Measurements from ENCODE around the gene CSGALNACT2. TPM values are rescaled to one million over a fixed set of nuclear protein-coding genes. Genes with fewer than 3 reads are reported as not detected.
"Not testable (repeated sequence)": the region's sequence is repeated elsewhere in the genome, so short reads cannot be mapped to it uniquely, and the experiment has no call there.

Gene CSGALNACT2
- total RNA-seq, 1 experiment from 2014 or later: 5.1 TPM

DNA sequence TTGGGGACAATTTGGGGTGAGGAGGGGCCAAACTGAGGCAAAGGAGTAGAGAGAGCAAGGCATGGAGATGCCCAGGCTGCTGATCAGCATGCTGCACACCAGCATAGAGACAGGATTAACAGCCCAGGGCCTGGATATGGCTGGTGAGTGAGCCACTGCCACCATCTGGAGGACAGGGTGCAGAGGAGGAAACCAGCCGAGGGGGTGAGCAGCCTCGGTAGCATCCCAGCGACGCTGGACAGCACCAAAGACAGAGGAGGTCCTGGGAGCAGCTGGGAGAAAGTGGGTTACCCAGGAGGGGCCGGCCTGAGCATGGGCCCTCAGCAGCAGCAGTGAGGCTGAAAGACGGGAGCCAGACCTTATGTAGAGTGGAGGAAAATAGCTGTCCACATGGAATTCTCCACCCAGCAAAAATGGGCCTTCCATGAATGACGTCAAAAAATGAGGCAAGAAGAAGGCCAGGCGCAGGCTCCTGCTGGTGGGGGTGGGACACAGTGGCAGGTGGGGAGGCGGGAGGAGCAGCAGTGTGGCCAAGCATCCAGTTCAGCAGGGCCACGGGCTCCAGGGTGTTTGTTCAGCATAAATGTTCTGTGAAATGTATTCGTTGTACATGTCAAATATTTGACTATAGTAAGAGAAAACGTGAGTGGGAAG, 44.7 kb upstream of the CSGALNACT2 start:
- no peak for TF ChIP-seq ZBTB21 (CRISPR knock-in tag; IDR thresholded peaks at IDR 0.05; ENCODE audit: borderline replicate concordance)
- no peak for TF ChIP-seq EMX1 (CRISPR knock-in tag; IDR thresholded peaks at IDR 0.05)
- TF ChIP-seq, protein P1, sequence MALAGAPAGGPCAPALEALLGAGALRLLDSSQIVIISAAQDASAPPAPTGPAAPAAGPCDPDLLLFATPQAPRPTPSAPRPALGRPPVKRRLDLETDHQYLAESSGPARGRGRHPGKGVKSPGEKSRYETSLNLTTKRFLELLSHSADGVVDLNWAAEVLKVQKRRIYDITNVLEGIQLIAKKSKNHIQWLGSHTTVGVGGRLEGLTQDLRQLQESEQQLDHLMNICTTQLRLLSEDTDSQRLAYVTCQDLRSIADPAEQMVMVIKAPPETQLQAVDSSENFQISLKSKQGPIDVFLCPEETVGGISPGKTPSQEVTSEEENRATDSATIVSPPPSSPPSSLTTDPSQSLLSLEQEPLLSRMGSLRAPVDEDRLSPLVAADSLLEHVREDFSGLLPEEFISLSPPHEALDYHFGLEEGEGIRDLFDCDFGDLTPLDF (CRISPR knock-in tag; IDR thresholded peaks at IDR 0.05): no peak
- TF ChIP-seq, protein P2, sequence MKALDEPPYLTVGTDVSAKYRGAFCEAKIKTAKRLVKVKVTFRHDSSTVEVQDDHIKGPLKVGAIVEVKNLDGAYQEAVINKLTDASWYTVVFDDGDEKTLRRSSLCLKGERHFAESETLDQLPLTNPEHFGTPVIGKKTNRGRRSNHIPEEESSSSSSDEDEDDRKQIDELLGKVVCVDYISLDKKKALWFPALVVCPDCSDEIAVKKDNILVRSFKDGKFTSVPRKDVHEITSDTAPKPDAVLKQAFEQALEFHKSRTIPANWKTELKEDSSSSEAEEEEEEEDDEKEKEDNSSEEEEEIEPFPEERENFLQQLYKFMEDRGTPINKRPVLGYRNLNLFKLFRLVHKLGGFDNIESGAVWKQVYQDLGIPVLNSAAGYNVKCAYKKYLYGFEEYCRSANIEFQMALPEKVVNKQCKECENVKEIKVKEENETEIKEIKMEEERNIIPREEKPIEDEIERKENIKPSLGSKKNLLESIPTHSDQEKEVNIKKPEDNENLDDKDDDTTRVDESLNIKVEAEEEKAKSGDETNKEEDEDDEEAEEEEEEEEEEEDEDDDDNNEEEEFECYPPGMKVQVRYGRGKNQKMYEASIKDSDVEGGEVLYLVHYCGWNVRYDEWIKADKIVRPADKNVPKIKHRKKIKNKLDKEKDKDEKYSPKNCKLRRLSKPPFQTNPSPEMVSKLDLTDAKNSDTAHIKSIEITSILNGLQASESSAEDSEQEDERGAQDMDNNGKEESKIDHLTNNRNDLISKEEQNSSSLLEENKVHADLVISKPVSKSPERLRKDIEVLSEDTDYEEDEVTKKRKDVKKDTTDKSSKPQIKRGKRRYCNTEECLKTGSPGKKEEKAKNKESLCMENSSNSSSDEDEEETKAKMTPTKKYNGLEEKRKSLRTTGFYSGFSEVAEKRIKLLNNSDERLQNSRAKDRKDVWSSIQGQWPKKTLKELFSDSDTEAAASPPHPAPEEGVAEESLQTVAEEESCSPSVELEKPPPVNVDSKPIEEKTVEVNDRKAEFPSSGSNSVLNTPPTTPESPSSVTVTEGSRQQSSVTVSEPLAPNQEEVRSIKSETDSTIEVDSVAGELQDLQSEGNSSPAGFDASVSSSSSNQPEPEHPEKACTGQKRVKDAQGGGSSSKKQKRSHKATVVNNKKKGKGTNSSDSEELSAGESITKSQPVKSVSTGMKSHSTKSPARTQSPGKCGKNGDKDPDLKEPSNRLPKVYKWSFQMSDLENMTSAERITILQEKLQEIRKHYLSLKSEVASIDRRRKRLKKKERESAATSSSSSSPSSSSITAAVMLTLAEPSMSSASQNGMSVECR (CRISPR knock-in tag; IDR thresholded peaks at IDR 0.05; ENCODE audit: borderline replicate concordance): no peak
- TF ChIP-seq ELF4 (CRISPR knock-in tag; IDR thresholded peaks at IDR 0.05; ENCODE audit: low read depth): no peak
- ChIA-PET POLR2A (no interaction called here), CTCF (interaction anchor here (3.9 to 5.2 kb wide), 2 partner anchors 14 to 18 kb away, joined by 16 to 24 read pairs; no protein-coding TSS in a partner anchor)
- Mint-ChIP-seq H3K36me3 (no peaks in the 10 kb centered on the region), H3K27me3 (ENCODE audit: low read depth) (no peaks in the 10 kb centered on the region), H3K27ac (no peak overlapping the region), H3K4me1 (peaks cover 23% of the 10 kb centered on the region), H3K4me3 (no peak overlapping the region), H3K9me3 (no peaks in the 10 kb centered on the region)
- DNase-seq (ENCODE audit: low spot score): peak; percentile 42
- peak; percentile 87 for ATAC-seq

DNA sequence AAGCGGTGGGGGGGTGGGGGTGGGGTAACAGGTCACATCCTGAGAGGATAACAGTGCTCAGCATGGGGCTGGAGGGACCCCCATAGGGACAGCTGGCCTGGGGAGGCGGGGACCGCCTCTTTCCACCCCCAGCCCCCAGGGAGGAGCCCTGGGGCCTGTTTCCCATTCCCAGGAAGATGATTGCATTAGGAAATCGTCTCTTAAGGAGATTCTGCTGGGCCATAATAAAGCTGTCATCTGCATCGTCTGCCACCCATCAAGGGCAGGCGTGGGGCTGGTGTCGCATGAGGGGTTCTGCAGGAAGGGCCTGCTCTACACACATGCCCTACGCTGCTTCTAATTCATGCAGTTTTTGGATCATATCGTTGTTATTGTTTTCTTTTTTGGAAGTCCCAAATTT, 44.2 kb upstream of the CSGALNACT2 start:
- TF ChIP-seq GTF2I (CRISPR knock-in tag; conservative IDR thresholded peaks at IDR 0.05) (no peak), NFE2L1 (CRISPR knock-in tag; IDR thresholded peaks at IDR 0.05) (no peak), RORB (CRISPR knock-in tag; IDR thresholded peaks at IDR 0.05) (no peak), TCF7 (CRISPR knock-in tag; IDR thresholded peaks at IDR 0.05; ENCODE audit: low read depth) (no peak), EMX1 (CRISPR knock-in tag; IDR thresholded peaks at IDR 0.05) (no peak), ZNF263 (CRISPR knock-in tag; IDR thresholded peaks at IDR 0.05; ENCODE audit: low read depth) (no peak), IRF2 (CRISPR knock-in tag; IDR thresholded peaks at IDR 0.05; ENCODE audit: borderline replicate concordance, low read depth) (no peak), SP1 (CRISPR knock-in tag; conservative IDR thresholded peaks at IDR 0.05) (no peak), ZNF138 (CRISPR knock-in tag; conservative IDR thresholded peaks at IDR 0.05) (no peak), CREM (CRISPR knock-in tag; IDR thresholded peaks at IDR 0.05) (no peak)
- TF ChIP-seq, protein P1 (CRISPR knock-in tag; IDR thresholded peaks at IDR 0.05): no peak
- TF ChIP-seq, protein P3, sequence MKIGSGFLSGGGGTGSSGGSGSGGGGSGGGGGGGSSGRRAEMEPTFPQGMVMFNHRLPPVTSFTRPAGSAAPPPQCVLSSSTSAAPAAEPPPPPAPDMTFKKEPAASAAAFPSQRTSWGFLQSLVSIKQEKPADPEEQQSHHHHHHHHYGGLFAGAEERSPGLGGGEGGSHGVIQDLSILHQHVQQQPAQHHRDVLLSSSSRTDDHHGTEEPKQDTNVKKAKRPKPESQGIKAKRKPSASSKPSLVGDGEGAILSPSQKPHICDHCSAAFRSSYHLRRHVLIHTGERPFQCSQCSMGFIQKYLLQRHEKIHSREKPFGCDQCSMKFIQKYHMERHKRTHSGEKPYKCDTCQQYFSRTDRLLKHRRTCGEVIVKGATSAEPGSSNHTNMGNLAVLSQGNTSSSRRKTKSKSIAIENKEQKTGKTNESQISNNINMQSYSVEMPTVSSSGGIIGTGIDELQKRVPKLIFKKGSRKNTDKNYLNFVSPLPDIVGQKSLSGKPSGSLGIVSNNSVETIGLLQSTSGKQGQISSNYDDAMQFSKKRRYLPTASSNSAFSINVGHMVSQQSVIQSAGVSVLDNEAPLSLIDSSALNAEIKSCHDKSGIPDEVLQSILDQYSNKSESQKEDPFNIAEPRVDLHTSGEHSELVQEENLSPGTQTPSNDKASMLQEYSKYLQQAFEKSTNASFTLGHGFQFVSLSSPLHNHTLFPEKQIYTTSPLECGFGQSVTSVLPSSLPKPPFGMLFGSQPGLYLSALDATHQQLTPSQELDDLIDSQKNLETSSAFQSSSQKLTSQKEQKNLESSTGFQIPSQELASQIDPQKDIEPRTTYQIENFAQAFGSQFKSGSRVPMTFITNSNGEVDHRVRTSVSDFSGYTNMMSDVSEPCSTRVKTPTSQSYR (CRISPR knock-in tag; IDR thresholded peaks at IDR 0.05): no peak
- TF ChIP-seq, protein P4, sequence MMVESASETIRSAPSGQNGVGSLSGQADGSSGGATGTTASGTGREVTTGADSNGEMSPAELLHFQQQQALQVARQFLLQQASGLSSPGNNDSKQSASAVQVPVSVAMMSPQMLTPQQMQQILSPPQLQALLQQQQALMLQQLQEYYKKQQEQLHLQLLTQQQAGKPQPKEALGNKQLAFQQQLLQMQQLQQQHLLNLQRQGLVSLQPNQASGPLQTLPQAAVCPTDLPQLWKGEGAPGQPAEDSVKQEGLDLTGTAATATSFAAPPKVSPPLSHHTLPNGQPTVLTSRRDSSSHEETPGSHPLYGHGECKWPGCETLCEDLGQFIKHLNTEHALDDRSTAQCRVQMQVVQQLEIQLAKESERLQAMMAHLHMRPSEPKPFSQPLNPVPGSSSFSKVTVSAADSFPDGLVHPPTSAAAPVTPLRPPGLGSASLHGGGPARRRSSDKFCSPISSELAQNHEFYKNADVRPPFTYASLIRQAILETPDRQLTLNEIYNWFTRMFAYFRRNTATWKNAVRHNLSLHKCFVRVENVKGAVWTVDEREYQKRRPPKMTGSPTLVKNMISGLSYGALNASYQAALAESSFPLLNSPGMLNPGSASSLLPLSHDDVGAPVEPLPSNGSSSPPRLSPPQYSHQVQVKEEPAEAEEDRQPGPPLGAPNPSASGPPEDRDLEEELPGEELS (CRISPR knock-in tag; IDR thresholded peaks at IDR 0.05): no peak
- H3K9me3 Mint-ChIP-seq: no peaks in the 10 kb centered on the region
- no peaks in the 10 kb centered on the region for H3K36me3 Mint-ChIP-seq
- peaks cover 18% of the 10 kb centered on the region for H3K4me1 Mint-ChIP-seq
- ATAC-seq (no peak), DNase-seq (ENCODE audit: low spot score) (no peak)
- CTCF ChIA-PET: interaction anchor here (0.8 to 5.2 kb wide), 3 partner anchors 15 to 341 kb away, joined by 3 to 24 read pairs (median 16); no protein-coding TSS in a partner anchor
- H3K4me3 Mint-ChIP-seq: no peak overlapping the region
- no peak overlapping the region for H3K27ac Mint-ChIP-seq
- H3K27me3 Mint-ChIP-seq (ENCODE audit: low read depth): no peaks in the 10 kb centered on the region
- POLR2A ChIA-PET: no interaction called here

DNA sequence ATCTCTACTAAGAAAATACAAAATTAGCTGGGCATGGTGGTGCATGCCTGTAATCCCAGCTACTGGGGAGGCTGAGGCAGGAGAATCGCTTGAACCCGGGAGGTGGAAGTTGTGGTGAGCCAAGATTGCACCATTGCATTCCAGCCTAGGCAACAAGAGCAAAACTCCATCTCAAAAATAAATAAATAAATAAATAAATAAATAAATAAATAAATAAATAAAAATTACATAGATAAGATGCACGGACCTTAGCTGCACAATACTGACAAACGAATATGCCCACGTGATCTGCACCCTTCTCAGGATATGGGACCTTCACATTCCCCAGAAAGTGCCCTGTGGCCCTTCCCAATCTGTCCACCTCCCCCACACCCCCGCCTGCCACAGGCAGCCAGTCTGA, 38.9 kb upstream of the CSGALNACT2 start:
- H3K9me3 Mint-ChIP-seq, H3K36me3 Mint-ChIP-seq, POLR2A ChIA-PET: not testable (repeated sequence)

More for the DNA sequence above, 38.9 kb upstream of the CSGALNACT2 start:
- DNase-seq (ENCODE audit: low spot score); ATAC-seq; H3K27ac Mint-ChIP-seq; H3K4me3 Mint-ChIP-seq; H3K4me1 Mint-ChIP-seq: not testable (repeated sequence)
- CTCF ChIA-PET: interaction anchor here (1.6 kb wide), 1 partner anchor 20 kb away, joined by 4 read pairs; no protein-coding TSS in a partner anchor
- H3K27me3 Mint-ChIP-seq (ENCODE audit: low read depth): peaks cover 14% of the 10 kb centered on the region
